Measurements from ENCODE around the gene ATP5F1E.

- TF ChIP-seq CTCF (IDR thresholded peaks at IDR 0.05) (no peak), POLR2A (IDR thresholded peaks at IDR 0.05) (no peak)
Measured at GRCh38 chr20:58984691-58985090, 47.4 kb downstream of the ATP5F1E start.
